ENCODE data around the gene WASHC2C.
"Not testable (repeated sequence)": the region's sequence is repeated elsewhere in the genome, so short reads cannot be mapped to it uniquely, and the experiment has no call there.

WASHC2C gene

DNA sequence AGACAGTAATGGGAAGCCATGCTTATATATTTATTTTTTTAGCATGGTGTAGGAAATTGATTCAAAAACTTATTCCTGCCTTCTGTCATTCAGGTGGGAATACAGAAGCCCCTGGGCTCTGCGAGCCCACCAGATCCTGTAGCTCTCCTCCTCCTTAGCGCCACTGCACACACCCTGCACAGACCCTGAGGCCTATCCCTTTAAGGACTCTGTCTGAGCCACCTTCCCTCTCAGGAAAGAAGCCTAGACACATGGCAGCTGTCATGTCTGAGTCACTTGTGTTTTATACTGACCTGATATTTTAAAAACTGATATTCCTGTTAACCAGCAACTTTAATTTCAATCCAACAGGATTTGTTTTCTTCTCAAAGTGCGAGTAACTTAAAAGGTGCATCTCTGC, 36.0 kb downstream of the WASHC2C start:
- DNase-seq: not testable (repeated sequence)

DNA sequence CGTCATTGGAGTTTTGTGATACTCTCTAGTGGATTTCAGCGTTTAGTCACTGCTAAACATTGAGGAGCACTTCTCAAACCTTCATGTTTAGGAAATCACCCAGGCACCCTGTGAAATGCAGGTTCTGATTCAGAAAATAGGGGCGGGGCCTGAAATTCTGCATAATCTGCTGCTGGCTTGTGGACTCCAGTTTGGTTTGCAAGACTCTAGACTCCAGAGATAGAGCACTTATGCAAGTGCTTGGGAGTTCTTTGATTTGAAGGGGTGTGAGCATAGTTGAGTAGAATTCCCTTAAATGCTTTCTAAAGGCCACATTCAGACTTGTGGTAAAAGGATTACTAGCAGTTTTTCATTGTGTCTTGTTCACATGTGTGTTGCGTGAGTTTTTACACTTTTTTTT, 41.3 kb downstream of the WASHC2C start:
- not testable (repeated sequence) for DNase-seq

DNA sequence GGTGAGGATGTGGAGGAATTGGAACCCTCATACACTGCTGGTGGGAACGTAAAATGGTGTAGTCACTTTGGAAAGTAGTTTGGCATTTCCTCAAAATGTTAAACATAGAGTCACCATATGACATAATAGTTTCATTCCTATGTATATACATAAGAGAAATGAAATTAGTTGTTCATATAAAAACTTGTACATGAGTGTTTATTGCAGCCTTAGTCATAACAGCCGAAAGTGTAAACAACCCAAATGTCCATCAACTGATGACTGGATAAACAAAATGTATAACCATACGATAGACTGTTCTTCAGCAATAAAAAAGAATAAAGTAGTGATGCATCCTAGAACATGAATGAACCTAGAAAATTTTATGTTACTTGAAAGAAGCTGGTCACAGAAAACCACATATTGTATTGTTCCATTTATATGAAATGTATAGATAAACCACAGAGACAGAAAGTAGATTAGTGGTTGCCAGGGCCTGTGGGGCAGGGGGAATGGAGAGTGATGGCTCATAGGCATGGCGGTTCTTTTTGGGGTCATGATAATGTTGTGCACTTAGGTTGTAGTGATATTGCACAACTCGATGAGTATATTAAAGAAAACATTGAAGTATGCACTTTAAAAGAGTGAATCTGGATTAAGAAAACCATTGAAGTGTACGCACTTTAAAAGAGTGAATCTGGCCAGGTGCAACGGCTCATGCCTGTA, 44.8 kb downstream of the WASHC2C start:
- DNase-seq: not testable (repeated sequence)

DNA sequence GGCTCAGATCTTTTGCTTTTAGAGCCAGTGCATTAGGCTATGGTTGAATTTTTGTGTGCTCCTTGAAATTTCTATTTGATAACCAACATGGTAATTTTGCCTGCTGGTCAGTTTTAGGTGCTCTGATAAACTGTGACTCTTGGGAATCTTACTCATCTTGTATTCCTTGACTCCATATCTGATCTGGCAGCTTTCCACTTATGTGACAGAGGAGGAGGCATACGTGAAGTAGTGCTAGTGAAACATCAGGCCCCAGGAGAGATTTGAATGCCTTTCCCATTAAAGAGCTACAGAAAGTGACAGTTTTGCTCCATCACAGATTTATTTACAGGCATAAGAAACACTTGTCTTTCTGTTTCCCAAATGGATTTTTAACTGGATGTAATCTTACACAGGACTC, 59.2 kb downstream of the WASHC2C start:
- DNase-seq: not testable (repeated sequence)

DNA sequence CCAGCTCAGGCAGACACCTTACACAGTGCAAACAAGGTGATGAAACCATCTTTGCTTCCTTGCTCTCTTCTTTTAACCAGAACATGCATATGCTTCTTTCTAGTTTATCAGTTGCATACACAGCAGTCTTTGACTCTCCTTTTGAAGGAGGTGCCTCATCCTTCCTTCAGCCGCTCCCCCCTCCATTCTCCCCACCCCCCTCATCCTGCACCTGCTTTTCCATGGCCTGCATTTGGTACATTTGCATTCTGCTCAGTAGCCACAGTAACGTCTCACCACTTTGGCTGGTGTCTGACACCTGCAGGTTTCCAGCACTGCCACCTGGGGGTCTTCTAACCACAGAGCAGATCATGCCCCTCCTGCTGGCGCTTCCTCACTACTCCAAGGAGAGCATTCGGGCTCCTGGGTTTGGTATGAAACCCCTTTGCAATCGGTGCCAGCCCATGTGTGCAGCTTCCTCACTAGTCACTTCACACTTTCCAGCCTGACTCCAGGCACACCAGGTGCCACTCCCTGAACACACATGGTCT, 60.2 kb downstream of the WASHC2C start:
- DNase-seq: not testable (repeated sequence)

DNA sequence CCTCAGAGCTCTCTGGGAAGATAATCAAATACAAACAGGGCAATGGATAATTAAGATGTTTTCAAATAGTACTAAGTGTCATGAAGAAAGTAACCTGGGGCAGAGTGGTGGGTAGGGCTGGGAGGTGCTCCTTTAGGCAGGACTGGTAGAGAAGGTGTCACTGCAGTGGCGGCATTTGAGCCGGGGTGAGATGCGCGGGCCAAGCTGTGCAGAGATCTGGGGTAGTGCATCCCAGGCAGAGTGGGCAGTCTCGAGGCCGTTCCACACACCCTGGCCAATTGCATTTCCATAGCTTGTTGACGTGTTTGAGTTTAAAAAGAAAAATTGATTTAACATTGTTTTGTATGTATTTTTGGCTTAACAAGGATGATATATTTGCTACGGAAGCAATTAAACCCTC, 62.9 kb downstream of the WASHC2C start:
- DNase-seq: not testable (repeated sequence)

DNA sequence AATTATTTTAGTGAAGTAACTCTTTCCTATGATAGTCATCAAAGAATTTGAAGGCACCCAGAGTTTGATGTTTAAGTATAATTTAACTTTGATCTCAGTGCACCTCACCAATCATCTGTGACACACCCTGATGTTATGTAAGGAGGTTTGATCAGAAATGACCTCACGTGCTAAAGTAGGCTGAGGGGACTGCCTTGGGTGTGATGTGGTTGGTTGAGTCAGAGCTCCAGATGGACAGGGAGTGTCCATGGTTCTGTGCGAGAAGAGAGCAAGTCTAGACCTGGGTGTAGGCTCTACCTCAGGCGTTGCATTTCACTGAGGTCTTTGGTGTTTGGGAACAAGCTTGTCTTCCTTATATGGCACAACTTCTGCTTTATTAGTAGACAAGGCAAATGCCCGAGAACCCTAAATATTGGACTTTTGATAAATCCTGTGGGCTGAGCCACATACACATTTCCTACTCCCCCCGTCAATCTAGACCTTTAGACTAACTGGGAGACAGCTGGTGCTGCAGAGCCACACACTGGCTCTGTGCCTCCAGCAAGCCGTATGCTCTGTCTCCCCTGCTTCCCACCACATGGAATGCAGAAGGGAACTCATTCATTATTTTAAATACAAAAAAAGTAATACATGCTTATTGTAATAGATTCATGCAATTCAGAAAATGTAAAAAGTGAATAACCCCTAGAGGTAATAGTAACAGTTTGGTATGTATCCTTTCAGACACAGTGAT, 63.8 kb downstream of the WASHC2C start:
- DNase-seq: not testable (repeated sequence)

DNA sequence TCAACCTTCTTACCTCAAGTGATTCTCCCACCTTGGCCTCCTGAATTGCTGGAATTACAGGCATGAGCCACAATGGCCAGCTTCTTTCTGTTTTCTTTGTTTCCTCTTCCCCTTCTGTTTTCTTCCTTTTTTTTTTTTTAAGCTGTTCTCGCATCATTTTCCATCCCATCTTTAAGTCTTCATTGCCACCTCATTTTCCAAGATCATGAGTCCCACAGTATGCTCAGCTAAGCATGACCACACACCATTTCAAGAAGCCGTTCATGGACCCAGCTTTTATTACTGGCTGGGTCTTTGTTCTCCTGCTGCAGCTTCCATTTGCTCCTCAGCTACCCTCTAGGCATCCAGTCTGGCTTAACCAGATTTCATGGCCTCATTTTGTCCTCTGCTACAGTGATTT, 67.7 kb downstream of the WASHC2C start:
- DNase-seq: not testable (repeated sequence)

DNA sequence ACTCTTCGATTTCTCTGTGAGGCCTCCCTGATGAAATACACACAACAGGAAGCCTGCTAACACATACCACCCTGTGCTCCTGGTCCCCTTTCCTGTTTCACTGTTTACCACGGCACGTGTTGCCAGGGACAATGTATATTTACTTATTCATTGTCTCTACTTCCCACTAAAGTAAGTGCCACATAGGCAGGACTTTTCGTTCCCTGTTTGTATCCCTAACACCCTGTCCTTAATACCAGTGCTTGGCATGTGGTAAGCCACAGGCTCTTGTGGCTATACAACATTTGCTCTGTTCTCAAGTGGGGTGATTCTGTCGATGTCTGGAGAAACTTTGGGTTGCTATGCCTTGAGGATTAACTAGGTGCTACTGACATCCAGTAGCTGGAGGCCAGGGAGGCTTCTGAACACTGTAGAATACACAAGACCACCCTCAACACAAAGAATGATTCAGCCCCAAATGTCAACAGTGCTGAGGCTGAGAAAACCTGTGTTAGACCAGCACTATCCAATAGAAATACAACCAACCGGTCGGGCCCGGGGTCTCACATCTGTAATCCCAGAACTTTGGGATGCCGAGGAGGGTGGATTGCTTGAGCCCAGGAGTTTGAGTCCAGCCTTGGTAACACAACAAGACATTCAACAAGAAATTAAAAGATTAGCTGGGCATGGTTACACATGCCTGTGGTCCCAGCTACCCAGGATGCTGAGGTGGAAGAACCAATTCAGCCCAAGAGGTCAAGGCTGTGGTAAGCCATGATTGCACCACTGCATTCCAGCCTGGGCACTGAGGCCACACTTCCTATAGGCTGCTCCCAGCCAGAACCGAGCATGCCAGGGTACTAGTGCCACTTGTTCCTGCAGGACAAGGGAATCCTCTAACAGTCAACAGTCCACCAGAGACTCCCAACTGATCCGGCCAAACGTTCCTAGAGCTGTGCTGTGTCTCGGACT, 76.3 kb downstream of the WASHC2C start:
- DNase-seq: not testable (repeated sequence)

DNA sequence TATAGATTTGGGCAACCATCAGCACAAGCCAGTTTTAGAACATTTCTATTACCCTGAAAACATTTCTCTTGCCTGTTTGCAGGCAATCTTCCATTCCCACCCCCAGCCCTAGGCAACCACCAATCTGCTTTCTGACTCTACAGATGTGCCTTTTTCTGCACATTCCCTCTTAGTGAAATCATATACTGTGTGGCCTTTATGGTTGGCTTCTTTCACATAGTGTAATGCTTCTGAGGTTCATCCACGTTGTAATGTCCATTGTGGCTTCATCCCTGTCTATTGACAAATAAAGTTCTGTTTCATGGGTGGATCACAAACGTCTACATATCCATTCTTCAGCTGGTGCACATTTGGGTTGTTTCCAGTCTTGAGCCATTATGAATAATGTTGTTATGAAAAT, 77.9 kb downstream of the WASHC2C start:
- not testable (repeated sequence) for DNase-seq

DNA sequence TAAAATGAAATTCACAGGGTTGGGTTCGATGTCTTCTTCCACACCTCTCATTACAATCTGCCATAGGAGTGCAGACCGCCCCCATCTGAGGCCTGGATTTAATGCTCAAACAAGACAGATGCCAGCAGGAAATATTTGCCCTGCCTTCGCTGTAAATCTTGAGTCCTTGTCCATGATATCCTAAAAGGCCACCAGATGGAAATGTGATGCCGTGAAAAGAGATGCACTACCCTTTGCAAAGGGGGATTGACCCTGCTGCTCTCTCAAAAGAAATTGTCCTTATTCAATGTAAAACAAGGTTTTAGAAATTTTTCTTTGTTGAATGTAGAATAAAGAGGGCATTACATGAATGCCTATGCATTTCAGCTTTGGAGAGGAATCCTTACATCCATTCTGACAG, 82.8 kb downstream of the WASHC2C start:
- DNase-seq: no peak

DNA sequence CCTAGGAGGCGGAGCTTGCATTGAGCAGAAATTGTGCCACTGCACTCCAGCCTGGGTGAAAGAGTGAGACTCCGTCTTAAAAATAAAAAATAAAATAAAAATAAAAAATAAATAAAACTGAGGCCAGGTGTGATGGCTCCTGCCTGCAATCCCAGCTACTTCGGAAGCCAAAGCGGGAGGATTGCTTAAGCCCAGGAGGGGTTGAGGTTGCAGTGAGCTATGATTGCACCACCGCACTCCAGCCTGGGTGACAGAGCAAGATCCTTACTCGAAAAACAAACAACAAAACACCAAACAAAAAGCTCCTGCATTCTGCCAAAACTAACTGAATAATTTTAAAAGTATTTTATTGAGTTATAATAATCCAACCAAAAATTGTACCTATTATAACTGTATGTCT, 84.0 kb downstream of the WASHC2C start:
- no peak for DNase-seq

DNA sequence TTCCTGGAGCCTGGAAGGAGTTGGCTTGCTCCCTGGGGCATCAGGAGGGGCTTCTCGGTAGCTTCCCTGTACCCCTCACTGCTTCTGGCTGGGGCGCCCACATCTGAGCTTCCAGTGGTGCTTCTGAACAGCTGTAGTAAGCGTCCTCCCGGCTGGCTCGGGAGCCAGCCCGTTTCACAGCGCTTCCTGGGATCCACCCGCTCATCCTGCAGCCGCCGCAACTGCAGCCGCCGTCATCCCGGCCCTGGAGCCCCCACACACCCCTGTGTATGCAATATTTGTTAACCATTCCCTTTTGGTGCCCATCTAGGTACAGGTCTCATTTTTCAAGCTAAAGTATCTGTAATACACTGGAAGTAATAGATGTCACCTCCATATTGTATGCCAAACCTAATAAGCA, 85.9 kb downstream of the WASHC2C start:
- not testable (repeated sequence) for DNase-seq

DNA sequence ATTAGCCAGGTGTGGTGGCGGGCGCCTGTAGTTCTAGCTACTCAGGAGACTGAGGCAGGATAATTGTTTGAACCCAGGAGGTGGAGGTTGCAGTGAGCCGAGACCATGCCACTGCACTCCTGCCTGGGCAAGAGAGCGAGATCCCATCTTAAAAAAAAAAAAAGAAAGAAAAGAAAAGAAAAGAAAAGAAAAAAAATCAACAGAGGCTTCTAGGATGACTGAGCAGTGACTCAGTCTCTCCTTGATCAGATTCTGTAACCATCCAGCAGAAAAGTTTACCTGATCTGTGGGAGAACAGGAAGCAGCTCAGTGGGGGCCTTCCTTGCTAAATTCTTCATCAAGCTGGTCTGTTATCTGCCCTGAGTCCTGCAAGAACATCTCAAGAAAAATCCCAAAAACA, 87.1 kb downstream of the WASHC2C start:
- DNase-seq: not testable (repeated sequence)

DNA sequence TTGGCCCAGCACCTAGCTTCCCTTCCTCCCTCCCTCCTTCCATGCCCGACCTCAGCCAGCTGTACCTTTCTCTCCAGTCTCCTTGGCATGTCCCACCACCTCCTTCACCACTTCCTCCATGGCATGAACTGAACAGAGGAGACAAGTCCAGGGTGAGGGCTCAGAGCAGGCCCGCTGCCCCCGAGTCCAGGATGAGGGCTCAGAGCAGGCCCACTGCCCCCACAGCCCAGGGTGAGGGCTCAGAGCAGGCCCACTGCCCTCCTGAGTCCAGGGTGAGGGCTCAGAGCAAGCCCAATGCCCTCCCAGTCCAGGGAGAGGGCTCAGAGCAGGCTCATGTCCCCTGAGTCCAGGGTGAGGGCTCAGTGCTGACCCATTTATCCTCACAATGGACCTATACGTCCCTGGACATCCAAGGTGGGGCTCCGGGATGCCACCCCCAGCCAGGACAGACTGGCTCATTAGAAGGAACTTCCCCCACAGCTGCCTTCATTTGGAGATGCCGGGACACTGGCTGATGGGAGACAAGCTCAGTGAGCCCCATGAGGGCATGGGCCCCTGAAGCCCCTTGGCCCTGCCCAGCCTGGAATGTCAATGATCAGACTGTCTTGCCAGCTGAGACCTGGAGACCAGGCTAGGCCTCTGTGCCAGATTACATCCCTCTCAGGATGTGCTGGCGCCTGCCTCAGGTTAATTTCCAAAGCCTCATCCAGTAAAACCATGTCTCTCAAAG, 90.2 kb downstream of the WASHC2C start:
- no peak for DNase-seq

DNA sequence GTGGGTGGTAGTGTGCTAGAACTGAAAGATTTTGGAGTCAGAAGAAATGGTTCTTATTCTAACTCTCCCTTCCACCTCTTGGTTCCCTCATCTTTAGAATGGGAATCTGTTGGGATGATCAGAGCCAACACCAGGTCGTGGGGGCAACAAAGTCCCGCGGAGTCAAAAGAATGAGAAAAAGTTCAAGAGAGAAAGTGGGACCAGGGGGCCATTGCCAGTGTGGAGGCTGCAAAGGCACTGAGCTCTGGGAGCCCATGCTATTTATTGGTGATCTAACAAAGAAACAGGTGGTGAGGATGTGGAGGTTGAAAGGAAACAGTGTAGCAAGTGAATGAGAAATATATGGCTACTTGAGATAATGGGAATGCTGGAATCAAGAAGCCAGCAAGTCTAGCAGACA, 90.8 kb downstream of the WASHC2C start:
- no peak for DNase-seq

DNA sequence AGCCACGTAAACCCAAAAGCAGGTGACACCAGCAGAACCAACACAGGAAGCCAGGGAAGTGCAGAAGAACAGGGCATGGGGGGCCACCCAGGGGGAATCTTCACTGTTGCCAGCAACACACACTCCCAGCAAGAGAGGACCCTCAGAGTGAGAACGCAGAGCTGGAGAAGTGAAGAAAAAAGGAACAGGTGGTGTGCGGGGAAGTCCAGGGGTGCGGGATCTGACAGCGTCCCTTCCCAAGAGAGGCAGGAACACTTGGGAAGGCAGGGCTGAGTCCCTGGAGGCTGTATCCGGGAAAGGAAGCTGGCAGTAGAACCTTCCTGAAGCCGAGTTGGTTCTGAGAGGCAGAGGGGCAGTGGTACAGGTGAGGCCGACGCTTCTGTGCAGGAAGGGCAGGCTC, 92.5 kb downstream of the WASHC2C start:
- DNase-seq: no peak

DNA sequence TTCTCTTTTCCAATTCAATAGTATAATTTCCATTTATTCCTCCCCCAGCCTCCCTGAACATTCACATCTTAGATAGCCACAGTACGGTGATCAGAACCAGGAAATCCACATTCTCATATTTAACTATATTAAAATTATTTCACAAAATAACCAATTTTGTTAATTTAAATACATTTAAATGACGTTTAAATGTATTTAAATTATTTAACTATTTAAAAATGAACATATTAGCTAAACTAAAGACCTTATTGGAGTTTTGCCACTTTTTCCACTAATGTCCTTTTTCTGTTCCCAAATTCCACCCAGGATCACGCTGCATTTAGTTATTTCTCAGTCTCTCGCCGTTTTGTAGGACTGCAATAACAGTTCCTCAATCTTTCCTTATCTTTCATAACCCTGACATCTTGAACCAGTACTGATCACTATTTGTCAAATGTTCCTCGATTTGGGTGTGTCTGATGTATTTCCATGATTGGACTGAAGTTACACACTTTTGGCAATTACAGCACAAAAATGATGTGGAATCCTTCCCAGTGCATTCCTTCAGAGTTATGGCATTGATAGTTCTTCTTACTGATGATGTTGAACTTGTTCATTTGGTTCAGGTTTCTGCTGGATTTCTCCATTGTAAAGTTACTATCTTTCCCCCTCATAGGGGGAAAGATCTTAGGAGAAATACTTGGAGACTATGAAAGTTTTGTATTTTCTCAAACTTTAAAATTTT, 93.2 kb downstream of the WASHC2C start:
- not testable (repeated sequence) for DNase-seq

DNA sequence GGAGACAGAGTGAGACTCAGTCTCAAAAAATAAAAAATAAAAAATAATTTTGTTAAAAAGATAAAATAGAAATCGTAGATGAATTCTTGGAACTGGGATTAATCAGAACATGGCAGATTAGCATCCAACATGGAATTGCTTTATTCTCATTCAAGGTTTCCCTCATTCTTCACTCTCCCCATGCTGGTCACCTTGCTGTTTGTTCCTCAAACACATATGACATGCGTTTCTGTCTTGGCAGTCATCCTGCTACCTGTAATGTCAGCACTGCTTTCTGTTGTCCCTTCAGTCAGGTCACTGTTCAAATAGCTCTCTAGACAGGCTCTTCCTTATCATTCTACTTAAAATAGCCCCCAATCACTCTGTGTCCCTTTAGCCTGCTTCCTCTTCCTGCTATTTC, 95.9 kb downstream of the WASHC2C start:
- DNase-seq: not testable (repeated sequence)
